ELR (cell line): ENCODE data around the gene ASB16.
"Not testable (repeated sequence)": the region's sequence is repeated elsewhere in the genome, so short reads cannot be mapped to it uniquely, and the experiment has no call there.

Experiments used
- DNase-seq: peaks from one replicate; pipeline ENCODE4 v3.0.0-alpha.2; 2015; ENCODE audit warnings: low read depth

The ASB16 gene, protein sequence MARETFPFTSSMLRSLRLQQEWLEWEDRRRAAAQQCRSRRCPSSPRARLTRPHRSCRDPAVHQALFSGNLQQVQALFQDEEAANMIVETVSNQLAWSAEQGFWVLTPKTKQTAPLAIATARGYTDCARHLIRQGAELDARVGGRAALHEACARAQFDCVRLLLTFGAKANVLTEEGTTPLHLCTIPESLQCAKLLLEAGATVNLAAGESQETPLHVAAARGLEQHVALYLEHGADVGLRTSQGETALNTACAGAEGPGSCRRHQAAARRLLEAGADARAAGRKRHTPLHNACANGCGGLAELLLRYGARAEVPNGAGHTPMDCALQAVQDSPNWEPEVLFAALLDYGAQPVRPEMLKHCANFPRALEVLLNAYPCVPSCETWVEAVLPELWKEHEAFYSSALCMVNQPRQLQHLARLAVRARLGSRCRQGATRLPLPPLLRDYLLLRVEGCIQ

DNA sequence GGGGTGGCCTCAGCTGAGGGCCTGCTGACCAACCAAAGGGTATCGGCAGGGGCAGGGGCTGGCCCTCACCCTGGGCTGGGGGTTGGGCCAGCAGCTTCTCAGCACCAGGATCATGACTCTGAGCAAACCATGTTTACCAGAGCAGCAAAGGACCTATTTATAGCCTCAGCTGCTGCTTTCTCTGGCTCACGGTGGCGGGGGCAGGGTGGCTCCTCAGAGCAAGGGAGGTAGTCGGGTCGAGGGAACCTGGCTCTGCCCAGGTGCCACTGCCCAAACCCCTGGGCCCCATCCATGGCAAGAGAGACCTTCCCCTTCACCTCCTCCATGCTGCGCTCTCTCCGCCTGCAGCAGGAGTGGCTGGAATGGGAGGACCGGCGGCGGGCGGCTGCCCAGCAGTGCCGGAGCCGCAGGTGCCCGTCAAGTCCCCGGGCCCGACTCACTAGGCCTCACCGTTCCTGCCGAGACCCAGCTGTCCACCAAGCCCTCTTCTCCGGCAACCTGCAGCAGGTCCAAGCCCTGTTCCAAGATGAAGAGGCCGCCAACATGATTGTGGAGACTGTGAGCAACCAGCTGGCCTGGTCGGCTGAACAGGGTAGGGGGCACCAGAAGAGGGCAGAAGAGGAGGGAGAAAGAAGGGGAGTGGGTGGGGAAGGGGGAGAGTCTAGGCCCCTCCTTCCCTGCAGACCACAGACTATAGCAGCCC lies at the start of gene ASB16:
Gene ASB16, plus strand, starts transcription at position 206 of the 703 bp plus-strand sequence. Its CDS starts 86 bp downstream, at position 292.
- no peak for DNase-seq

DNA sequence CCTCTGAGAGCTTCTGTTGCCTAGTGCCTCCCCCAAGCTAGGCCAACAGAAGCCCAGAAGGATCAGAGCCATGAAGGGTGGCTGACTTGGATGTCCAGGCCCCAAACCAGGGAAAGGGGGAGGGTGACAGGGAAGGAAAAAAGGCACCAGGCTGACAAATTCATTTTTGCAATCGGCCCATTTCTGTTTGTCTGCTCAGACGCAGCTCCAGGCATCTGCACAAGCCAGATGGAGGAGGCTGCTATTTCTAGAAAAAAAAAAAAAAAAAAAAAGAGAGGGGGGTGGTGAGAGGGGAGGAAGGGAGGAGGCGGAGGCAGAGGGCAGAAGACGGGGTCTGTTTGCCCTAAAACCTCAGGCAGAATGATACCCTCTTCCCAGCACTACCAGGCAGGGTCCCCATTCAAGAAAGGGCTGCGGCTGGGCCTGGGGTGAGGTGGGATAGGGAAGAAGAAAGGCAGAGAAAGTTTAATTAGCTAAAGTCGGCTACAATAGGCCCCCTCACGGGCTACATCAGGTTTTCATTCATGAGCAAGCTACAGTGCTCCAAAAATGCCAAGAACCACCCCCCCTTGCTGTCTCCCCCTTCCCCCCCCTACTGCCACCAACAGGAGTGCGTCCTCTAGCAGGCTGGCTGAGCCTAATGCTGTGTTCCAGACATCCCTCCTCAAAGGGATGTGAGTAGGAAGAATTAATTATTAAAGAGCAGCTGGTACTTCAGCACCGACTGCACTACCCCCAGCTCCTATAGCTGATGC lies 49.5 kb upstream of the ASB16 start:
- no peak for DNase-seq

DNA sequence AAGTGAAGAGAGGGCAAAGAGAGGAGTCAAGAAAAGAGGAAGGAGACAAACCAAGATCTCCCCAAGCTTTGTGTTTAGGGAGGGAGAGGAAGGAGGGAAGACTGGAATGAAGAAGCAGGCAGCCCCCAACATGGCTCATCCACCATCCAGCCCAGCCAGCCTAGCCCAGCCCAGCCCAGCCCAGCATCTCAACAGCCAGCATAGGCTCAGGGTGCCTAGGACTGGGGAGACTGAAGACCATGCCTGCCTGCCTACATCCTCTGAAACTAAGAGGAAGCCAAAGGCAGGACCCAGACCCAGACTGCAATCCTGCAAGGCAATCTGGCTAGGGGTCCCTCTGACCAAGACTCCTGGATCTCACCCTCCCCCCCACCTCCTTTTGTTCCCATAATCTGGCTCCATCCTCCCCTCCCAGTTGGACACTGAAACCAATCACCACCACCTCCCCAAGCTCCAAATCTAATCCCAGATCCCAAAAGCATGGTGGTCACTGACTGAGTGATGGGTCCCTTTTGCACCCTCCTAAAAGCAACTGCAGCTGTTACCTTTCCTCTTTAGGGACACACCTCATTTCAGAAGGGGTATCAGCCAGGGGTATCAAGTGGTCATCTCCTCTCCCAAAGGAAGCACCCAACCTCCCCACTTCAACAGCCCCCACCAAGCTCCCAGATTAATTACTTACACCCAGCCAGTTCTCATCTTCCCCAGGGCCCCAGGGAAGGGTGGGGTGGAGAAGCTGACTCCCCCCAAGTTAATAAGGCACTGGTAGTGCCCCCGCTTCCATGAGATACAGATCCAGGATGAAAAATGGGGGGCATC lies 48.3 kb upstream of the ASB16 start:
- no peak for DNase-seq

DNA sequence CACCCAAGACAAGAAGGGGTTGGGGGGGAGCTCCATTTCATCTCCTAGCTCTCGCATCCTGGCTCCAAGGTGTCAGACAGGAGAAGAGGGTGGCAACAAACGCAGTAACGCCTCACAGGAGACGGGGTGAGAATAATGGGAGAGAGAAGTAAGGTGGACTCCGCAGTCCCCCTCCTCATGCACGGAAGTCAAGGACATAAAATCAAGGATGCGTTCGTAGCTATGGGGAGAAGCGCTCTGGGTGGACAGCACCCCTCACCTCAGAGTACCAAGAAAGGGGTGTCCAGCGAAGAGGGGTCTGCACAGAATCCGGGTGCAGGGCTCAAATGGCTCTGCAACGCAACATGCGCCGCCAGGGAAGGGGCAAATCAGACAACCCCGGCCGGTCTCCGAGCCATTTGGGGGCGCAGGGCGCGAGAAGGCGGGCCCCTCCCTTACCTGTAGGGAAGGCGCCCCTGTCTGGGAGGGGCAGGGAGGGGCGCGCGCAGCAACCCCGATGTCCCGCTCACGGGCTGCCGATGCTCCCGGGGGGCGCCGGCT lies 47.6 kb upstream of the ASB16 start:
- no peak for DNase-seq

DNA sequence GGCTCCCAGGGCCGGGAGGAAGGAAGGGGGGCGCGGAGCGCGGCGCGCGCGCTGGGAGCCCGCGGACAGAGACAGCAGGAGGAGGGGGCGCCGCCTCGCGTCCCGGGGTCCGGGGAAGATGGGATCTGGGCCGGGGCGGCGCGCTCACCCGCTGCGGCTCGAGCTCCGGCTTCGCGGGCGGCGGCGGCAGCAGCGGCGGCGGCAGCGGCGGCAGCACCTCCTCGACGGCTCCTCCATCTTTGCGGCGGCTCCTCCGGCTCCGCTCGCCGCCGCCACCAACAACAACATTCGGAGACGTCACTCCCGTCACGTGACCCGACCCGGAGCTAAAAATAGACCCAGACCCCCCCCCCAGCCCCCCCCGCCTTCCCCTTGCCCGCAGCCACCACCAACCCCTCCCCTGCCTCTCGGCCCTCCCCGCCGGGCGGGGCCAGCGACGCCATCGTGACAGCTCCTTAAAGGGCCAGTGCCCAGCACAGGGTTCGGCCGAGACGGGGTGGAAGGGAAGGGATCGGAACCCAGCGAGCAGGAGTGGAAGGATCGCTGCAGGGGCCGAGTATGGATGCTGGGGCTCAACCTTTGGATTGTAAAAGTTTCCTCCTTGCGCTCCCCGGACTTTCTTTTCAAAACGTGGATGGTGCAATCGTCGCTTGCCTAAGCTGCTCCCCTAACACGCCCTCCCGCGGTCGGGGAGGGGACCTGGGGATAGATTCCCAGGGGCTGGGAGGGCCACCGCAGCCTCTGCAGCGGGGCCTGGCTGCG lies 47.0 kb upstream of the ASB16 start, which contains the start of gene HDAC5:
Gene HDAC5, minus strand, starts transcription at position 286 of the 762 bp plus-strand sequence. CDS start 6,126 bp downstream, outside the sequence.
- peak; percentile 97 for DNase-seq

DNA sequence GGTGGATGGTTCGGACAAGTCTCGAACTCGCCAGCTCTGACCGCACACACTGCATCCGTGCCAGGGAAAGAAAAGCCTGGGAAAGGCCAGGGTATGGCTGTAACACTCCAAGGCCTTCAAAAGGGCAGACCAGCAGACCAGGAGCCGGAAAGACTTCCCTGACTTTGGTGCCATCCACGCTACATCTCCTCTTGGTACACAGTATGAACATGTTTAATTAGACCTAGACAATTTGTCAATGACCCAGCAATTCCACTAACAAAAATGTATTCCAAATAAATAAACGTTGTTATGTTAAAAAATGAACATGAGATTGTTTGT lies 46.4 kb upstream of the ASB16 start:
- no peak for DNase-seq

DNA sequence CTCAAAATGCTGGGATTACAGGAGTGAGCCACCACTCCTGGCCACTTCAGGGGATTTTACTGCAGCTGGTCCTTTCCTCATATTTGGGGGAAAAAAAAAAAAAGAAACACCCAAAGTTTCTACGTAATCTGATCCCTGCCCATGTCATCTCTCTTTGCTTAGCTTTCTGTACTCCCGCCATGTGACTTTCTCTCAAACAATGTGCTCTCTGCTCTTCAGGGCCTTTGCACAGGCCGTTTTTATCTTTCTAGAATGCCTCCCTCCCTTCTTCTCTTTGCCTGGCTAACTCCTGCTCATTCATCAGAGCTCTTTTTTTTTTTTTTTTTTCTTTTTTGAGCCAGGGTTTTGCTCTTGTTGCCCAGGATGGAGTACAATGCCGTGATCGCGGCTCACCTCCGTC lies 42.1 kb upstream of the ASB16 start:
- no peak for DNase-seq

DNA sequence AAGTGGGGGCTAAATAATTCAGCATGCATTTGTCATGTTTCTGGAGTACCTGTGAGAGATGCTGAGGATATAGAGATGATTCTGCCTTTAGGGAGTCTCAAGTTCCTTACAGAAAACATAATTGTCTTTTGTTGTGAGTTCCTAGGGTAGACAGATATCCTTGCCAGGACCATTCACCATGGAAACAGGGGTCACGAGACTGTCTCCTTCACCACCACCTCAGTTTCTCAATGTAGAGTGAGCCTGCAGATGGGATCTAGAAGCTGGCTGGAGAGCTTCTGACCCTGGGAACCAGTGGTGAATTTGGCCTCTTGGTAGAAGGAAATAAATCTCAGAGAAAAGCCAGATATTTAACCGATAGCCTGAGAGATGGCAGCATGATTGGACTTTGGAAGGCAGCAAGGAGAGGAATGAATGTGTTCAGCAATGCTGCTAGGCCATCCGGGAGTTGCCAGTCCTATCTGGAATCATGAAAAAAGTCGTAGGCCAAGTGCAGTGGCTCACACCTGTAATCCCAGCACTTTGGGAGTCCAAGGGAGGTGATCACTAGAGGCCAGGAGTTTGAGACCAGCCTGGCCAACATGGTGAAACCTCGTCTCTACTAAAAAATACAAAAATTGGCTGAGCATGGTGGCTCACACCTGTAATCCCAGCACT lies 39.7 kb upstream of the ASB16 start:
- no peak for DNase-seq

DNA sequence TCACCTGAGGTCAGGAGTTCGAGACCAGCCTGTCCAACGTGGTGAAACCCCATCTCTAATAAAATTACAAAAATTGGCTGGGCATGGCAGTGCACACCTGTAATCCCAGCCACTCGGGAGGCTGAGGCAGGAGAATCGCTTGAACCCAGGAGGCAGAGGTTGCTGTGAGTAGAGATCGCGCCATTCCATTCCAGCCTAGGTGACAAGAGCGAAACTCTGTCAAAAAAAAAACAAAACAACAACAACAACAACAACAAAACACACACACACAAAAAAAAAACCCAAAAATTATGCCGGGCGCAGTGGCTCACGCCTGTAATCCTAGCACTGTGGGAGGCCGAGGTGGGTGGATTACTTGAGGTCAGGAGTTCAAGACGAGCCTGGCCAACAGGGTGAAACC lies 39.1 kb upstream of the ASB16 start:
- not testable (repeated sequence) for DNase-seq

DNA sequence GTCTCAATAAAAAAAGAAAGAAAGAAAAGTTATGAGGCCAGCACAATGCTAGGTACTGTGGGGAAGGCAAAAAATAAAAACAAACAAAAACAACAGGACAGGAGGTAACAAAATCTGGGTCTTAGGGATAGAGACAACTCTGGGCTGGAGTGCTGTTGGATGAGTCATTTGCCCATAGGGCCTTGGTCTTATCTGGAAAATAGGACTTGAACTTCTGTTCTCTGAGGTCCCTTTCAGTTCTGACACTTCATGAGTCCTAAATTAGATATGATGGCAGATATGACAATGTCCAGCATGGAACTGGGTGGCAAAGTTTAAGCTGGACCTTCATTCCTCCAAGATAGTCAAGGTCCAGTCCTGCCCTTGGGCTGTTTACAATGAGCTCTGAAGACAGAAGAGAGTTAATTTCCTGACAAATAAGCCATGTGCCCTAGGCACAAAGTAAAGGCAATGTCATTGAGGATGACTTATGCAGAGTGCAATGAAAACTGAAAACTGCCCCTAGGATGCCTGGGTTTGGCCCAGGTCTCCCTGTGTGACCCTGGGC lies 38.2 kb upstream of the ASB16 start:
- peak; percentile 68 for DNase-seq

DNA sequence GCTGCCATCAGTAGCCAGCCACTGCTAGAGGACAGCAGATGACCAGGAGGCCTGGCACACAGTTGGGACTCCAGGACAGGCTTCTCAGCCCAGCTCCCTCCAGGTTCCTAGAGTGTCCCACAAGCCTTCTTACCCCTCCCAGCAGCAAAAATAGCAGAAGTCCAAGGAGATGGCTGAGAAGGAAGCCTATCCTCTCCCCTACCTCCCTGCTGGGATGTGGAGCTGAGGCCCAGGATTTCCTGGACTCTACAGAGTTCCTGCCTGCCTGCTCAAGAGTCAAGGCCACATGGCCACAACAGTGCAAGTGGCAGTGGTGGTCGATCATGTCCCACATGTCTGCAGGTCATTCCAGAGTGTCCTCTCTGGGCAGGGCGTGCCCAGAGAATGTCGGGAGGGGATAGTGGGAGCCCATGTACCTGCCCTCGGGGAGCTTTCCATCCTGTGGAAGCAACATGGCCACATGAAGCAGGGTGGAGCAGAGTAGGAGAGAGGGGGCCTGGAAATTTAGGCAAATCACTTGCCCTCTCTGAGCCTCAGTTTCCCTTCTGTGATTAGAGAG lies 36.5 kb upstream of the ASB16 start:
- DNase-seq, result no peak

DNA sequence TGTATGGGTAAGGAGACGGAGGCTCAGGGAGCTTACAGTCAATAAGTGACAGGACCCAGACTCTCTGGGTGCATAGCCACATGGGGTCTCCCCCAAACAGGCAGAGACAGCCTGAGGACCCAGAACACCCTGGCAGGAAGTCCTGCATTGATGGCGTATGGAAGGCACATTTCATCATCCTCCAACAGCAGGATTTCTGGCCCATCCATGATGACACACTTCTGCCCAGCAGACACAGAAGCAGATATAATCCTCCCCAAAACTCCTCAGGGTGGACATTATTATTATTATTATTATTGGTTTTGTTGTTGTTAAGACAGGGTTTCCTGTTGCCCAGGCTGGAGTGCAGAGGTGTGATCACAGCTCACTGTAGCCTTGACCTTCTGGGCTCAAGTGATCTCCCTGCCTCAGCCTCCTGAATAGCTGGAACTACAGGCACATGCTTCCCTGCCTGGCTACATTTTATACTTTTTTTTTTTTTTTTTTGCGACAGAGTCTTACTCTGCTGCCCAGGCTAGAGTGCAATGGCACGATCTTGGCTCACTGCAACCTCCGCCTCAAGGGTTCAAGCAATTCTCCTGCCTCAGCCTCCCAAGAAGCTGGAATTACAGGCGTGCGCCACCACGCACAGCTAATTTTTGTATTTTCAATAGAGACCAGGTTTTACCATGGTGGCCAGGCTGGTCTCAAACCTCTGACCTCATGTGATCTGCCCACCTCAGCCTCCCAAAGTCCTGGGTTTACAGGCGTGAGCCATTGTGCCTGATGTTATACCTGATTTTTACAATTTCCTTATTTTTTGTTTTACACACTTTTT lies 35.5 kb upstream of the ASB16 start:
- DNase-seq, result no peak

DNA sequence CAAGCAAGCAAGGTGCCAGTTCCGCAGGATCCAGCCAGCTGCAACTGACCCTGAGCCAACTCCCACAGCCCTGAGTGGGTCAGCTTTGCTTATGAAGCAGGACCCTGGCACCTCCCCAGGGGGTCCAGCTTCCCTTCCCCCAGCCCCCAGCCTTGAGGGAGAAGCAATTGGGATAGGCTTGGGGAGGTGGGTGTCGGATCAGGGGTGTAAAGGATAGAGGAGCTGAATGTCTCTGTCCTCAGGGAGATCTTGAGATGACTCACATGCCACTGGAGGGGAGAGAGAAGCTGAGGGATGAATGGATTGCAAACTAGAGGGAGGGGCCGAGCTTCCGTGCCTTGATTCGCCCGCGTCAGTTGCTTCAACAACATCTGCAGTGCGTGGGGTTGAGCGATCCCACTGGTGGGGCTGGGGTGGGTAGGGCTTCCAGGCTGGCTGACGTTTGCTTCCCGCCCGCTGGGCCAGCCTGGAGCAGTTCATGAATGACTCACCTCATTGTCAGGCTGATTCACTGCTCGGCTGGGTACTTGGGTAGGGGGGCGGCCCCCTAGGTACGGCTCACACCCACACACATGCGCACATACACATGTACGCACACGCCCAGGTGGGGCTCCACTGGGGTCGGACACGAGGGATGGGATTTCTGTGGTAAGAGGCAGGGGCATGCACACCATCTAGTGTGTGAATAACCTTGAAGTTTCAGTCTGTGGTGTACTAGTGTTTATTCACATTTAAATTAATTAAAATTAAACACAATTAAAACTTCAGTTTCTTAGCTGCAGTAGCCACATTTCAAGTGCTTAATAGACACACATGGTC lies 32.4 kb upstream of the ASB16 start:
- peak; percentile 100 for DNase-seq

DNA sequence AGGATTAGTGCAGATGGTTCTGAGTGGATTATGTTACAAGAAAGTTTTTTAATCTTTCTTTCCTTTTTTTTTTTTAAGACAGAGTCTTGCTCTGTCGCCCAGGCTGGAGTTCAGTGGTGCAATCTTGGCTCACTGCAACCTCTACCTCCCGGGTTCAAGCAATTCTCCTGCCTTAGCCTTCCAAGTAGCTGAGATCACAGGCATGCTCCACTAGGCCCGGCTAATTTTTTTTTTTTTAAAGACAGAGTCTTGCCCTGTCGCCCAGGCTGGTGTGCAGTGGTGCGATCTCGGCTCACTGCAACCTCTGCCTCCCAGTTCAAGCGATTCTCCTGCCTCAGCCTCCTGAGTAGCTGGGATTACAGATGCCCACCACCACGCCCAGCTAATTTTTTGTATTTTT lies 26.6 kb upstream of the ASB16 start:
- not testable (repeated sequence) for DNase-seq

DNA sequence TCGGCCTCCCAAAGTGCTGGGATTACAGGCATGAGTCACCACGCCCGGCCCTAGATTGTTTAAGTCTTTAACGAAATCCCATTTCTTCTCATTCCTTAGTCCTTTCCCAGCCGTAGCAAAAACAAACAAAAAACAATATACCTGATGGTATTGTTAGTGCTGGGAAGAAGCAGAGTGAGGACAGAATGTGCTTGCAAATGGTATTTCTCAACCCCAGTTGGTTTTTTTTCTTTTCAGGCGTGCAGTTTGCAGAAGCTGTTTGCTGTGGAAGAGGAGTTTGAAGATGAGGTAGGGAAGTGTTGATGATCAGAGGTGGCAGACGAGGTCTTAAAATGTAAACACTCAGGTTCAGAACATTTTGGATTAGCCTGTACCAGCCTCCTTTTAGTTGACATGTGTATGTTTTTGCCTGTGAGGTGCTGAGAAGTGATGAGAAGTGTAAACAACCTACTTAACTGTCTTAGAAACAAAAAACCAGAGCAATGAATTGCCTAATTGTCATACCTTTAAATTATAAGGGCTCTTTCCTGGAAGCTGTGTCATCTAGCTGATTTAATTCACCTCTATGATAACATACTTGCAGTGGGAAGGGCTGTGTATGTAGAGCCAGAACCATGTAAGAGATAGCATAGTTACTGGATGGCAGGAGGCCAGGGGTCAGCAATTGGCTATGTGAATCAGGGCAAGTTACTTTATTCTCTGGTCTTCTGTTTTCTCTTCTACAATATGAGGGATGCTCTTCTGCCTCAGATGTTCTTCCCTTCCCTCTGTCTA lies 25.4 kb upstream of the ASB16 start:
- DNase-seq, result no peak

DNA sequence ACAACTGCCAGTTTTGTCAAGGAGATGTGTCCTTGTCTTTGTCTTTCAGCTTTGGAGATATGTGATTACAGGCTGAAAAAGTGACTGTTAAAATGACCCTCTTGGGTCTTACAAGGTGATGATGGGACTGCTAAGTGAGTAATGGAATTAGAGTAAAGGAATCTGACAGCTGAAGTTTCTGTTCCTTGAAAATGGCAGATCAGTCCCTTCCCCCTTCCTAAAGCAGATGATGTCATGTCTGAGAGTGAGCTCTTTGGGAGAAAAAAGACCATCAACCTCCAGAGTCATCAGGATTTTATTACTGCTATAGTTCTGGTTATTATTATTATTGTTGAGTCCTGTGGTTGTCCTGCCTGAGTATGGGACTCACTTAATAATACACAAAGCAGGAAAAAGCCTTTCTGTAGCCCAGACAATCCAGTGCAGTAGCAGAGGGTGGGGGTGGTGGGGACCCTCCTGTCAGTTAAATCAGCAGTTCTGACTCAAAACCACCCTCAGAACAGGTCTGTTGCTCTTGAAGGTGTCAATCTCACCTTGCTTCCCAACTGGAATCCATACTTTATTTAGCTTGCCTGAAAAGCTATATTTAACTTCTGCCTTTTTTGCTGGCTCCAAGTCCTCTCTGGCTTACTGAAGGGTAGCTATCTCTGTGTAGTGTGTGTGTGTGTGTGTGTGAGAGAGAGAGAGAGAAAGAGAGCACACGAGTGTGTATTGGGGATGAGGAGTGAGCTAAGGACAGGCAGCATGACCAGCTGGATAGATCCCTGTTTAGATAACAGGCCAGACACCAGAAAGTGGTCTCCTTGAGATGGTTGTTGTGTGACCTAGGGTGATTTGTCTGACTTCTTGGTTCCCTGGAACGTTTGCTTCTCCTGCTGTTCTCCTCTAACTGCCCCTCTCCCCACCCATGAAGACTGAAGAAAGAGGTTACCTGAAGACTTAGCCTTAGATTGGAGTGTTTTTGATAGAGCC lies 23.8 kb upstream of the ASB16 start:
- no peak for DNase-seq
